Natural killer cell treated with Interleukin-12 subunit alpha and Interleukin-12 subunit beta and Interleukin-15 and Interleukin-18, amount 100 ng/mL, for 72 hours (primary cell): ENCODE measurements around the gene ARRB1. TPM values are rescaled to one million over a fixed set of nuclear protein-coding genes. Genes with fewer than 3 reads are reported as not detected.
A peak's percentile ranks its signal among the peaks of the same experiment; 100 is the strongest.

Experiments
- ATAC-seq, 2 donors: fragments of 150-1000 bp; cut with Tn5 transposase in 1 of 2; sonication (Bioruptor Pico), chemical (Tn5 transposase) in 1 of 2; 2 replicates each; pipeline ENCODE4 v1.10.0; 2021
- DNase-seq: peaks from one replicate; pipeline ENCODE4 v3.0.0; 2022; ENCODE audit warnings: low spot score
- H3K27ac Mint-ChIP-seq, 2 donors: 1 replicate in 1 of 2; 2 replicates in 1 of 2; pipeline ENCODE4 v1.8.0; 2022; ENCODE audit warnings: mixed read lengths in 2 of 2, mild to moderate bottlenecking in 1 of 2, moderate library complexity in 1 of 2
- H3K27me3 Mint-ChIP-seq, 2 donors: 1 replicate in 1 of 2; 2 replicates in 1 of 2; pipeline ENCODE4 v1.8.0; 2022; ENCODE audit warnings: mixed read lengths in 2 of 2
- H3K36me3 Mint-ChIP-seq: one replicate; pipeline ENCODE4 v1.8.0; 2022; ENCODE audit warnings: mixed read lengths
- H3K4me1 Mint-ChIP-seq, 2 donors: 1 replicate in 1 of 2; 2 replicates in 1 of 2; pipeline ENCODE4 v1.8.0; 2022; ENCODE audit warnings: low read depth in 2 of 2, mixed read lengths in 2 of 2, mild to moderate bottlenecking in 1 of 2
- H3K4me3 Mint-ChIP-seq: one replicate; pipeline ENCODE4 v1.8.0; 2022; ENCODE audit warnings: mixed read lengths
- H3K9me3 Mint-ChIP-seq: 2 replicates; pipeline ENCODE4 v1.8.0; 2022; ENCODE audit warnings: mixed read lengths
- total RNA-seq, 2 donors: library from RNA; stranded (reverse); gene quantifications; one replicate each; pipeline ENCODE4 v1.2.3, GENCODE V29; 2022

ARRB1 gene
- total RNA-seq, 2 donors from 2014 or later: 47.8 to 54.5 TPM

DNA sequence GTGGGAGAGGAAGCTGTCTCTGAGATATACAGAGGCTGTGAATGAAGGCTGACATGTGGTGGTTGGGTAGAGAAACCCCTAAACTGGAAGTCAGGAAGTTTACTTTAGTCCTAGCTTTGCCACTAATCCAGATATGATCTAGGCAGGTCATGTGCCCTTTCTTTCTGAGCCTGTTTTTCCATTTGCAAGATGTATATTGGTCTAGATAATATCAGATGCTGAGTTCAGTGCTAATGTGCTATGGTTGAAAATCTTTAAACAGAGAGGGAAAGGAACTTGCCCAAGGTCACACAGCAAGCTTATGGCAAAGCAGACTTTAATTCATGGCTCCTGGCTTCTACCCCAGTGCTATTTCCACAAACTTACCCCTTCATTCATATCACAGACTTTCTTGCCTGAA, 136.6 kb downstream of the ARRB1 start:
- DNase-seq (no peak), ATAC-seq (no peak)
- H3K36me3 Mint-ChIP-seq: no peaks in the 10 kb centered on the region
- no peak overlapping the region for H3K27ac Mint-ChIP-seq
- no peaks in the 10 kb centered on the region for H3K9me3 Mint-ChIP-seq
- H3K27me3 Mint-ChIP-seq: peaks cover 31 to 59% of the 10 kb centered on the region in 2 donors
- no peaks in the 10 kb centered on the region for H3K4me1 Mint-ChIP-seq
- H3K4me3 Mint-ChIP-seq: no peak overlapping the region

DNA sequence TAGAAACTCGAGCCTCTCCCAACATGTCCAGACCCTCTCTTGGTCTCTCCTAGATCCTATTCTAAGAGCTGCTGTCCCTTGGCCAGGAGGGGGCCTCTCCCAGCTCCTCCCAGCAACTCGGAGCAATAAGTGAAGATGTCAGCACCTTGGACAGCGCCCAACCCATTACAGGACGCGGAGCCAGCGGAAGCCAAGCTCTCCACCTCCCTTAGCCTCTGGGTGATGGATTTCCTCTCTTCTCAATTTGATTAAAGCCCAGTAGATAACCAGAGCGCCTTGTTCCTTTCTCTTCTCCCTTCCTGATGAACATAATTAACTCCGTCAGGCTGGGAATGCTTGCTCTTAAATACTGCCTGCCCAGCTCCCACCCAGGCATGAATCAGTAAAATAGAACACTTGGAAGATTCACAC, 137.0 kb downstream of the ARRB1 start:
- no peaks in the 10 kb centered on the region for H3K4me1 Mint-ChIP-seq
- ATAC-seq: peak; percentile 66 to 76
- no peaks in the 10 kb centered on the region for H3K36me3 Mint-ChIP-seq
- no peak overlapping the region for H3K27ac Mint-ChIP-seq
- peak; percentile 69 for DNase-seq
- H3K4me3 Mint-ChIP-seq: no peak overlapping the region
- H3K27me3 Mint-ChIP-seq: peaks cover 31 to 55% of the 10 kb centered on the region in 2 donors
- no peaks in the 10 kb centered on the region for H3K9me3 Mint-ChIP-seq

Other genes starting within 250 kb of the ARRB1 start
- under 1 TPM in 1 of 2 donors, not detected in 1; 0.06 TPM for gene SLCO2B1, start 200.6 kb downstream of the ARRB1 start, total RNA-seq
- gene TPBGL, start 110.9 kb downstream of the ARRB1 start, total RNA-seq: under 1 TPM; 0.14 to 0.43 TPM
- gene RPS3, start 47.9 kb upstream of the ARRB1 start, total RNA-seq: 1,000 to 10,000 TPM; 2,083 to 2,343 TPM
- 1 to 10 TPM in 1 of 2 donors, under 1 TPM in 1; 0.62 to 1.5 TPM for gene KLHL35, start 81.5 kb upstream of the ARRB1 start, total RNA-seq
- 10 to 100 TPM in 1 of 2 donors, 1 to 10 TPM in 1; 7.2 to 28.2 TPM for gene GDPD5, start 174.3 kb upstream of the ARRB1 start, total RNA-seq
- 1 to 10 TPM; 4.4 to 6.4 TPM for gene SERPINH1, start 210.6 kb upstream of the ARRB1 start, total RNA-seq